Panc1 (cell line): ENCODE data around the gene SYT2.

Experiments
- POLR2AphosphoS5 ChIP-seq: IDR thresholded peaks from 2 replicates; pipeline ENCODE4 v1.6.1; 2012; ENCODE audit warnings: mild to moderate bottlenecking, low read depth, low read length, moderate library complexity
- TCF7L2 ChIP-seq: IDR thresholded peaks from 2 replicates; pipeline ENCODE4 v1.6.1; 2011; ENCODE audit warnings: mild to moderate bottlenecking, low read depth, low read length, inconsistent platforms
- TF ChIP-seq, protein P1 (sequence below): fragments of 450-650 bp; IDR thresholded peaks from 2 replicates; pipeline ENCODE4 v1.5.1; 2017; ENCODE audit warnings: mild to moderate bottlenecking
- TF ChIP-seq, protein P2 (sequence below), 2 experiments: IDR thresholded peaks; 2 replicates each; pipeline ENCODE4 v1.6.1; 2011 to 2012; ENCODE audit warnings: low read depth in 2 of 2, control low read depth in 1 of 2, low read length in 1 of 2, mild to moderate bottlenecking in 1 of 2, moderate library complexity in 1 of 2; ENCODE audit not compliant: insufficient read depth in 1 of 2

DNA sequence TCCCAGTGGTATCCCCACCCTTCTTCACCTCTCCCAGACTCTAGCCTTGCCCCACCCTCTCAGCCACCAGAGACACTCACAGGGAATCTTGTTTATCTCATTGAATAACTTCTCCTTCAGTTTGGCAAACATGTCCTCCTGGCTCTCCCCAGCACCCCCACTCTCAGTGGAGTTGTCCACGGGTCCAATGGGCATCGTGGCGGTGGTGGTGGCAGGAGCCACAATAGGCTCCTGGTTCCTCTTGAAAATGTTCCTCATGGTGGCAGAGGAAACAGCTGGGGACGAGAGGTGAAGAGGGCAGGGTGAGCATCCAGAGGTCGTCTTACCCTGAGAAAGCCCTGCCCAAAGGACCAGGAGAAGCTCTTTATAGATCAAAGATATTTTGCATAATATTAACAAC lies 104.7 kb downstream of the SYT2 start:
- TF ChIP-seq, protein P1, sequence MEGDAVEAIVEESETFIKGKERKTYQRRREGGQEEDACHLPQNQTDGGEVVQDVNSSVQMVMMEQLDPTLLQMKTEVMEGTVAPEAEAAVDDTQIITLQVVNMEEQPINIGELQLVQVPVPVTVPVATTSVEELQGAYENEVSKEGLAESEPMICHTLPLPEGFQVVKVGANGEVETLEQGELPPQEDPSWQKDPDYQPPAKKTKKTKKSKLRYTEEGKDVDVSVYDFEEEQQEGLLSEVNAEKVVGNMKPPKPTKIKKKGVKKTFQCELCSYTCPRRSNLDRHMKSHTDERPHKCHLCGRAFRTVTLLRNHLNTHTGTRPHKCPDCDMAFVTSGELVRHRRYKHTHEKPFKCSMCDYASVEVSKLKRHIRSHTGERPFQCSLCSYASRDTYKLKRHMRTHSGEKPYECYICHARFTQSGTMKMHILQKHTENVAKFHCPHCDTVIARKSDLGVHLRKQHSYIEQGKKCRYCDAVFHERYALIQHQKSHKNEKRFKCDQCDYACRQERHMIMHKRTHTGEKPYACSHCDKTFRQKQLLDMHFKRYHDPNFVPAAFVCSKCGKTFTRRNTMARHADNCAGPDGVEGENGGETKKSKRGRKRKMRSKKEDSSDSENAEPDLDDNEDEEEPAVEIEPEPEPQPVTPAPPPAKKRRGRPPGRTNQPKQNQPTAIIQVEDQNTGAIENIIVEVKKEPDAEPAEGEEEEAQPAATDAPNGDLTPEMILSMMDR, result no peak
- TF ChIP-seq, protein P2, sequence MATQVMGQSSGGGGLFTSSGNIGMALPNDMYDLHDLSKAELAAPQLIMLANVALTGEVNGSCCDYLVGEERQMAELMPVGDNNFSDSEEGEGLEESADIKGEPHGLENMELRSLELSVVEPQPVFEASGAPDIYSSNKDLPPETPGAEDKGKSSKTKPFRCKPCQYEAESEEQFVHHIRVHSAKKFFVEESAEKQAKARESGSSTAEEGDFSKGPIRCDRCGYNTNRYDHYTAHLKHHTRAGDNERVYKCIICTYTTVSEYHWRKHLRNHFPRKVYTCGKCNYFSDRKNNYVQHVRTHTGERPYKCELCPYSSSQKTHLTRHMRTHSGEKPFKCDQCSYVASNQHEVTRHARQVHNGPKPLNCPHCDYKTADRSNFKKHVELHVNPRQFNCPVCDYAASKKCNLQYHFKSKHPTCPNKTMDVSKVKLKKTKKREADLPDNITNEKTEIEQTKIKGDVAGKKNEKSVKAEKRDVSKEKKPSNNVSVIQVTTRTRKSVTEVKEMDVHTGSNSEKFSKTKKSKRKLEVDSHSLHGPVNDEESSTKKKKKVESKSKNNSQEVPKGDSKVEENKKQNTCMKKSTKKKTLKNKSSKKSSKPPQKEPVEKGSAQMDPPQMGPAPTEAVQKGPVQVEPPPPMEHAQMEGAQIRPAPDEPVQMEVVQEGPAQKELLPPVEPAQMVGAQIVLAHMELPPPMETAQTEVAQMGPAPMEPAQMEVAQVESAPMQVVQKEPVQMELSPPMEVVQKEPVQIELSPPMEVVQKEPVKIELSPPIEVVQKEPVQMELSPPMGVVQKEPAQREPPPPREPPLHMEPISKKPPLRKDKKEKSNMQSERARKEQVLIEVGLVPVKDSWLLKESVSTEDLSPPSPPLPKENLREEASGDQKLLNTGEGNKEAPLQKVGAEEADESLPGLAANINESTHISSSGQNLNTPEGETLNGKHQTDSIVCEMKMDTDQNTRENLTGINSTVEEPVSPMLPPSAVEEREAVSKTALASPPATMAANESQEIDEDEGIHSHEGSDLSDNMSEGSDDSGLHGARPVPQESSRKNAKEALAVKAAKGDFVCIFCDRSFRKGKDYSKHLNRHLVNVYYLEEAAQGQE (IDR thresholded peaks at IDR 0.05; ENCODE audit: insufficient read depth in 1 of 2, low read depth in 2 of 2, low read length in 1 of 2), result no peak
- TF ChIP-seq POLR2AphosphoS5, result no peak
- TF ChIP-seq TCF7L2, result no peak
